AG04449 (cell line): ENCODE measurements around the gene NIP7.

ENCODE experiments used
- CTCF ChIA-PET: fragments of 350-600 bp; formaldehyde crosslinking; extraction: SDS; loops from one replicate; lab custom pipeline; 2021; ENCODE audit warnings: antibody characterized with exemption; lab: Yijun Ruan, JAX
- POLR2A ChIA-PET: fragments of 400-600, 350-600 bp; formaldehyde crosslinking; extraction: SDS; loops from one replicate; lab custom pipeline; 2020; ENCODE audit warnings: antibody characterized with exemption, inconsistent platforms; lab: Yijun Ruan, JAX
- DNase-seq: peaks from one replicate; pipeline ENCODE4 v3.0.0-alpha.2; 2010; ENCODE audit warnings: low read depth, low spot score
- H3K4me3 ChIP-seq: 2 replicates; pipeline ENCODE4 v1.5.1; 2011; ENCODE audit warnings: low read depth, mild to moderate bottlenecking, control low read depth, low read length
- CTCF ChIP-seq: IDR thresholded peaks from one replicate; pipeline ENCODE4 v1.5.1; 2011; ENCODE audit warnings: mild to moderate bottlenecking, moderate library complexity, low read length, control low read depth, inconsistent platforms; ENCODE audit not compliant: insufficient read depth; ENCODE audit errors: missing control alignments

Gene NIP7

DNA sequence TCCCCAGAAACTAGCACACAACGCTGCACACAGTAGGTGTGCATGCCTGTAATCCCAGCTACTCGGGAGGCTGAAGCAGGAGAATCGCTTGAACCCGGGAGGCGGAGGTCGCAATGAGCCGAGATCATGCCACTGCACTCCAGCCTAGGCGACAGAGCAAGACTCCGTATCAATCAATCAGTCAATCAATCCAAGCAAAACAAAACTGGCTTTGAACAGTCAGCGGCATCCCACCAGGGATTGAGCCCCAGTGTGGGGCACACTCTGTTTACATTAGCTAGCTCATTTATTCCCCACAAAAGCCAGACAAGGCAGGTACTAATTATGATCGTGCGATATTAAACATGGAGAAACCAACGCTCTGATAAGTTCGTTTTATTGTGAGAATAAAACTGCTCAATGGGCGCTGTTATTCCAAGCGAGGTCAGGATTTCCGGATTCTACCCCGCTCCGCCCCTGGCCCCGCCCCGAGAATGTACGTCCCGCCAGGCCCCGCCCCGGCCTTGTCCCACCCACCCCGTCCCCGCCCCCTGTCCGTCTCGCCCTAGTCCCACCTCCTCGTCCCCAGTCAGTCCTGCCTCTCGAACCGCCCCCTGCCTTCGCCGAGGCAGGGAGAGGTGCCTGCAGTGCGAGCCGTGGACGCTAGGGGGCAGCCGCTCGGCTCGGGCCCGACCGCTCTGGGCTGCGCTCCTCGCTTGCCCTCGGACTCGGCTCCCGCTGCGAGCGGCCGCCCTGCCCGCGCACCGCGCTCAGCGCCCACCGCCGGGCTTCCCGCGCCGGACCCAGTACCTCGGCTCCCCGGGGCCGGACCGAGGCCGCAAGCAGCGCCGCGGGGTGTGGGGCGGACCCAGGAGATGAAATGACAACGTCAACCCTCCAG is 28.7 kb upstream of the NIP7 start, which contains the start of gene VPS4A:
Gene VPS4A (plus strand): TSS at position 698 of the 880 bp plus-strand sequence. CDS start 162 bp downstream, at position 860.
- peak; percentile 99 for TF ChIP-seq CTCF
- ChIA-PET POLR2A (no interaction called here), CTCF (interaction anchor here (0.6 to 3.2 kb wide), 14 partner anchors 9 to 171 kb away, joined by 3 to 16 read pairs (median 4); no protein-coding TSS in a partner anchor)
- peak within 1 kb of the TSS; percentile 82 for H3K4me3 ChIP-seq
- peak; percentile 76 for DNase-seq

GRCh38 chr16:69311533-69312387 is 27.8 kb upstream of the NIP7 start:
- no peak for TF ChIP-seq CTCF
- H3K4me3 ChIP-seq = peak overlapping the region; percentile 82
- ChIA-PET CTCF (interaction anchor here (0.6 to 5.5 kb wide), 13 partner anchors 10 to 443 kb away, joined by 3 to 52 read pairs (median 4); partner anchors contain the start of genes NOB1, PDF and SNTB2), POLR2A (no interaction called here)
- no peak for DNase-seq

GRCh38 chr16:69313469-69313868 is 26.1 kb upstream of the NIP7 start:
- POLR2A ChIA-PET = interaction anchor here (0.6 kb wide), 1 partner anchor 1075 kb away, joined by 3 read pairs; no protein-coding TSS in a partner anchor
- TF ChIP-seq CTCF = no peak
- DNase-seq = no peak
- CTCF ChIA-PET = interaction anchor here (0.6 to 5.5 kb wide), 3 partner anchors 13 to 55 kb away, joined by 3 to 52 read pairs (median 6); partner anchors contain the start of gene PDF
- no peak overlapping the region for H3K4me3 ChIP-seq

DNA sequence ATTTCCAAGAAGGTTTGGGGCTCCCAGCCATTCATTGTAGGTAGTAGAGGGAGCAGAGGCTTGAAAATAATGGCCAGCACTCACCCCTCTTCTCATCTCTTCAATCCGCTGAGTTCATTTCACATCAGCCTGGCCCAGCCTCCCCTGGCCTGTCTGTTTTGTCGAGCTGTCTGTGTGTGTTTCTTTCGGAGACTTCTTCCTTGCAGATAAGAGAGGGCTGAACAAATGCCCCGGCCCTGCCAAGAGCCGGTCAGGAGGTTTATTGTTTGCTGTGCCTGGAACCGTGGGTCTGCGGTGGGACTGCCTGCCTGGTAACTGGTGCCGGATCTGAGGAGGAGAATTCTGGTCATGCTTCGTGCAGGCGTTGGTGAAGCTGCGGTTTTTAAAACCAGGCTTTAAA is 25.0 kb upstream of the NIP7 start:
- POLR2A ChIA-PET = interaction anchor here (0.6 kb wide), 1 partner anchor 264 kb away, joined by 4 read pairs; no protein-coding TSS in a partner anchor

More for the DNA sequence above, 25.0 kb upstream of the NIP7 start:
- DNase-seq = no peak
- no peak overlapping the region for H3K4me3 ChIP-seq
- CTCF ChIA-PET = interaction anchor here (5.5 kb wide), 1 partner anchor 12 kb away, joined by 52 read pairs; the partner anchor contains the start of gene PDF
- no peak for TF ChIP-seq CTCF
